Prostate gland (tissue), 2 donors: Measurements from ENCODE around the gene GNG8.

Experiments used
- CTCF ChIP-seq, 4 experiments: fragments of 200-600 bp in 2 of 4; fragments of 450-650 bp in 2 of 4; sonication (generic) in 2 of 4; IDR thresholded peaks; 1 replicate in 3 of 4; 2 replicates in 1 of 4; pipeline ENCODE4 v1.5.1; 2016 to 2019; ENCODE audit warnings: antibody characterized with exemption in 4 of 4, mild to moderate bottlenecking in 2 of 4, moderate library complexity in 2 of 4
- POLR2A ChIP-seq: fragments of 450-650 bp; IDR thresholded peaks from one replicate; pipeline ENCODE4 v1.6.1; 2016; ENCODE audit warnings: antibody characterized with exemption, mild to moderate bottlenecking
- POLR2AphosphoS5 ChIP-seq: sonication (generic); formaldehyde crosslinking; IDR thresholded peaks from one replicate; pipeline ENCODE4 v1.6.1; 2017; ENCODE audit warnings: antibody characterized with exemption

DNA sequence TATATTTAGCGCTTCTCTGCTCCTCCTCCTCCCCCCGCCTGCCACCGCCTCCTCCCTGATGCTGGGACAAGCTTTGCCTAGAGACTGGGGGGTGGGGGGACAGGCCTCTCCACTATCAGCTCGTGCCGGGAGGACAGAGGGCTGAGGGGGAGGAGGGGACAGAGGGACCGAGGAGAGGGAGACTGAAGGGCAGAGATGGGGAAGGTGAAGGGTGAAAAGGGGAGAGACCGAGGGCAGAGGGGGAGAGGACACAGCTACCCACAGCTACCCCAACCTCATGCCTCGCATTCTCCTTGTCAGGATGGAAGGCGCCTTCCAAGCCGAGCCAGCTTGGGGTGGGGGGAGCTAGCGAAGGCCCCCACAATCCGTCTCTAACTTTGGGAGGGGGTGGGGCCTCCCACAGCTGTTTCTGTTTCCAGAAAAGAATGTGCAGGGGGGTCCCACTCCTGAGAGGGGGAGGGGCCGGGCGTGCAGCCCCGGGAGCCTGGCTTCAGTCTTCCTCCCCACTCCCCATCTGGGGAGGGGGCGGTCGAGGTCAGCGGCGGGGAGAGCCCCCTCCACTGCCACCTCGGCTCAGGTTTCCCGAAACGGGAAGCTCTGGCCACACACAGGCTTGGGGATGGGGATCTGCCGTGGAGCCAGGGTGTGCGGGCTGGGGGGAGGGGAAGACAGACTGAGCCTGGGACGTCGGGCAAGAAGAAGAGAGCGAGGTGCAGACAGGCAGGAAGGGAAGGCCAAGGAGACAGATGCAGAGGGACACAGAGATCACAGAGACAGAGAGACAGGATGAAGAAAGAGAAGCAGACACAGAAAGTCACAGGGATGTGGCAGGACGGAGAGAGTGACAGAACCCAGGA, 23.4 kb upstream of the GNG8 start:
- TF ChIP-seq CTCF (IDR thresholded peaks at IDR 0.05), result no peak
- no peak for TF ChIP-seq POLR2AphosphoS5
- TF ChIP-seq POLR2A, result no peak
